Body of pancreas (tissue), 4 donors: ENCODE data around the gene PCOLCE2. TPM values are rescaled to one million over a fixed set of nuclear protein-coding genes. Genes with fewer than 3 reads are reported as not detected.

ENCODE experiments used
- ATAC-seq: fragments of 150-250 bp; one replicate; pipeline ENCODE4 v1.9.1; 2016
- DNase-seq, 4 donors: peaks; one replicate each; pipeline ENCODE4 v3.0.0-alpha.2; 2019
- H3K27ac ChIP-seq, 4 donors: fragments of 200-600 bp; sonication (generic); 1 replicate in 3 of 4; 2 replicates in 1 of 4; pipeline versions ENCODE4 v1.5.1 to v1.6.1; 2016 to 2019; ENCODE audit warnings: mild to moderate bottlenecking in 1 of 4, mixed read lengths in 1 of 4, moderate library complexity in 1 of 4
- H3K27me3 ChIP-seq, 2 donors: fragments of 200-600 bp; sonication (generic); one replicate each; pipeline ENCODE4 v1.6.0; 2016; ENCODE audit warnings: mild to moderate bottlenecking in 1 of 2
- H3K36me3 ChIP-seq, 2 donors: fragments of 200-600 bp; sonication (generic); replicated peaks in 1 of 2; 2 replicates each; pipeline ENCODE4 v1.5.1; 2016; ENCODE audit warnings: low read depth in 2 of 2; ENCODE audit not compliant: insufficient read depth in 1 of 2
- H3K4me1 ChIP-seq: fragments of 200-600 bp; sonication (generic); one replicate; pipeline ENCODE4 v1.6.0; 2016
- H3K4me3 ChIP-seq, 2 donors: fragments of 200-600 bp; sonication (generic); 1 replicate in 1 of 2; 2 replicates in 1 of 2; pipeline ENCODE4 v1.5.1; 2016 to 2019
- H3K9me3 ChIP-seq, 3 donors: fragments of 200-600 bp; sonication (generic); 1 replicate in 2 of 3; 2 replicates in 1 of 3; pipeline ENCODE4 v1.5.1; 2016
- POLR2A ChIP-seq, 3 donors: fragments of 450-650 bp; IDR thresholded peaks; one replicate each; pipeline ENCODE4 v1.6.1; 2016; ENCODE audit warnings: antibody characterized with exemption in 3 of 3, mild to moderate bottlenecking in 2 of 3
- WGBS, 2 donors: methylation state at CpG; one replicate each; pipeline ENCODE4 v1.1.5; 2017; 5-methylcytosine and 5-hydroxymethylcytosine counted together
- intact Hi-C: fragments of 100-400 bp; cut with DNase I; formaldehyde crosslinking; loops from one replicate; pipeline ENCODE4 v1.15.1; 2023
- total RNA-seq, 2 donors: library from RNA; depleted of rRNA; stranded (reverse); fragments of >200 nt; gene quantifications; one replicate each; pipeline ENCODE4 v1.1.0, GENCODE V29; 2016
- TF ChIP-seq, protein P1 (sequence below), 7 experiments: fragments of 450-650 bp in 4 of 7; fragments of 200-600 bp in 3 of 7; sonication (generic) in 3 of 7; IDR thresholded peaks; one replicate each; pipeline ENCODE4 v1.5.1; 2016 to 2019; ENCODE audit warnings: antibody characterized with exemption in 7 of 7

The PCOLCE2 gene
- total RNA-seq, 2 donors from 2014 or later, result 1.6 to 41.5 TPM

- intact Hi-C loops, result no loop called here
- 24 to 37% methylated on average over 1 of the region's 1 CpG for WGBS, 2 donors
These were observed 8.1 kb upstream of the PCOLCE2 start for GRCh38 chr3:142896996-142897395.

DNA sequence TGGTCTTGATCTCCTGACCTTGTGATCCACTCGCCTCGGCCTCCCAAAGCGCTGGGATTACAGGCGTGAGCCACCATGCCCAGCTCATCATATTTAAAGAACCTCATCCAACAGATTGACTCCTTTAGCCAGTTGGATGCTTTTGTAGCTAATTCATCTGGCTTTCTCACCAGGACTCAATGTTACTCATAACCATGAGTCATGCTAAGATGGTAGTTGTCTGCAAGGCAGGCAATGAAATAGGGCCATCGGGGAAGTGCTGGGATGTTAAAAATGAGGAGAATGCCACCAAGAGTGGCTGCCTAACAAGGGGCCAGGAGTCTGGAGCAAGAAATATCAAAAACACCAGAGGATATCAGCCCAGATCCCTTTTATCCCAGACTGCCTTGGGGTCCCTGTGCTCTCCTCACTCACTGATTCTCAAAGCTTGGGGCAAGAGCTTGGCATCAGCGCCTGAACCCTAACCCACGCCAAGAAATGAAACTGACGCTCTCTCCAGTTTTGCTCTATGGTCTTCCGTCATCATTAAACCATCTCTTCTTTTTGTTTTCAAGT lies 7.4 kb upstream of the PCOLCE2 start:
- ATAC-seq (no peak), DNase-seq (no peak)
- no peak overlapping the region for H3K27ac ChIP-seq
- no peaks in the 10 kb centered on the region for H3K36me3 ChIP-seq
- H3K27me3 ChIP-seq, result no peaks in the 10 kb centered on the region
- no peak overlapping the region for H3K4me3 ChIP-seq
- intact Hi-C loops, result no loop called here
- WGBS, 2 donors, result 86 to 94% methylated on average over 9 of the region's 9 CpGs
- no peaks in the 10 kb centered on the region for H3K9me3 ChIP-seq
- TF ChIP-seq, protein P1, sequence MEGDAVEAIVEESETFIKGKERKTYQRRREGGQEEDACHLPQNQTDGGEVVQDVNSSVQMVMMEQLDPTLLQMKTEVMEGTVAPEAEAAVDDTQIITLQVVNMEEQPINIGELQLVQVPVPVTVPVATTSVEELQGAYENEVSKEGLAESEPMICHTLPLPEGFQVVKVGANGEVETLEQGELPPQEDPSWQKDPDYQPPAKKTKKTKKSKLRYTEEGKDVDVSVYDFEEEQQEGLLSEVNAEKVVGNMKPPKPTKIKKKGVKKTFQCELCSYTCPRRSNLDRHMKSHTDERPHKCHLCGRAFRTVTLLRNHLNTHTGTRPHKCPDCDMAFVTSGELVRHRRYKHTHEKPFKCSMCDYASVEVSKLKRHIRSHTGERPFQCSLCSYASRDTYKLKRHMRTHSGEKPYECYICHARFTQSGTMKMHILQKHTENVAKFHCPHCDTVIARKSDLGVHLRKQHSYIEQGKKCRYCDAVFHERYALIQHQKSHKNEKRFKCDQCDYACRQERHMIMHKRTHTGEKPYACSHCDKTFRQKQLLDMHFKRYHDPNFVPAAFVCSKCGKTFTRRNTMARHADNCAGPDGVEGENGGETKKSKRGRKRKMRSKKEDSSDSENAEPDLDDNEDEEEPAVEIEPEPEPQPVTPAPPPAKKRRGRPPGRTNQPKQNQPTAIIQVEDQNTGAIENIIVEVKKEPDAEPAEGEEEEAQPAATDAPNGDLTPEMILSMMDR (IDR thresholded peaks at IDR 0.05), result no peak
- TF ChIP-seq POLR2A (IDR thresholded peaks at IDR 0.05), result no peak
- no peaks in the 10 kb centered on the region for H3K4me1 ChIP-seq

More at GRCh38 chr3:142896996-142897395, 8.1 kb upstream of the PCOLCE2 start:
- H3K4me1 ChIP-seq, result no peaks in the 10 kb centered on the region
- H3K9me3 ChIP-seq, result no peaks in the 10 kb centered on the region
- no peaks in the 10 kb centered on the region for H3K36me3 ChIP-seq
- ATAC-seq (no peak), DNase-seq (no peak)
- H3K4me3 ChIP-seq, result no peak overlapping the region
- TF ChIP-seq POLR2A (IDR thresholded peaks at IDR 0.05), result no peak
- TF ChIP-seq, protein P1 (IDR thresholded peaks at IDR 0.05), result no peak
- no peaks in the 10 kb centered on the region for H3K27me3 ChIP-seq
- H3K27ac ChIP-seq, result no peak overlapping the region

GRCh38 chr3:142894493-142894892 lies 5.6 kb upstream of the PCOLCE2 start:
- no peak for TF ChIP-seq POLR2A (IDR thresholded peaks at IDR 0.05)
- TF ChIP-seq, protein P1 (IDR thresholded peaks at IDR 0.05), result no peak
- DNase-seq, result no peak
- WGBS, 2 donors, result 65 to 72% methylated on average over 3 of the region's 3 CpGs
- H3K27me3 ChIP-seq, result peaks cover 0 to 6% of the 10 kb centered on the region in 2 donors
- H3K4me1 ChIP-seq, result peaks cover under 1% of the 10 kb centered on the region
- no peaks in the 10 kb centered on the region for H3K9me3 ChIP-seq
- no peak overlapping the region for H3K4me3 ChIP-seq
- H3K27ac ChIP-seq, result no peak overlapping the region
- no peaks in the 10 kb centered on the region for H3K36me3 ChIP-seq
- intact Hi-C loops, result no loop called here
- no peak for ATAC-seq

GRCh38 chr3:142892714-142893113 lies 3.8 kb upstream of the PCOLCE2 start:
- TF ChIP-seq, protein P1 (IDR thresholded peaks at IDR 0.05), result no peak
- TF ChIP-seq POLR2A (IDR thresholded peaks at IDR 0.05), result no peak
- Histone ChIP-seq H3K27me3 (peaks cover 0 to 19% of the 10 kb centered on the region in 2 donors), H3K9me3 (no peaks in the 10 kb centered on the region), H3K36me3 (no peaks in the 10 kb centered on the region), H3K27ac (no peak overlapping the region), H3K4me3 (no peak overlapping the region), H3K4me1 (peaks cover 16% of the 10 kb centered on the region)
- intact Hi-C loops, result no loop called here
- DNase-seq, result no peak
- ATAC-seq, result no peak
- WGBS, 2 donors, result 88 to 93% methylated on average over 2 of the region's 2 CpGs

DNA sequence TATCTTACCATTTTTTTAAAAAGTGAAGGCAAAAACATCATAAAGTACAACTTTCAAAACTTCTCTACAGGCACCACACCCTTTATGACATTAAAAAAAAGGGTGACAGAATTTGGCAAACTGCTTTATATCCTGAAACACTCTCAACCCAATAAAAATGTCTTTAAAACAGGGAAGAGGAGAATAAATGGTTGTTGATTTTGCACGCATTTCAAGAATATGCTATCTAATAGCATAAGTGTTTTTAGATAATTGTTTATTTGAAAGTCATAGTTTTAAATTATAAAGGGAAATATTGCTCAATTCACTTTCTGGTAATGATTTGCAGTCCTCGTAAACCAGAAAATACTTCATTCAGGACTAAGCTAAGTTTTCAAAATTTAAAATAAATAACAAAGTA lies 1.7 kb upstream of the PCOLCE2 start:
- Histone ChIP-seq H3K4me3 (no peak overlapping the region), H3K4me1 (peaks cover 16% of the 10 kb centered on the region), H3K27ac (no peak overlapping the region), H3K9me3 (no peaks in the 10 kb centered on the region), H3K36me3 (no peaks in the 10 kb centered on the region), H3K27me3 (peaks cover 0 to 20% of the 10 kb centered on the region in 2 donors)
- WGBS, 2 donors, result 69 to 70% methylated on average over 2 of the region's 2 CpGs
- TF ChIP-seq POLR2A (IDR thresholded peaks at IDR 0.05), result no peak
- TF ChIP-seq, protein P1 (IDR thresholded peaks at IDR 0.05), result no peak
- no peak for ATAC-seq
- intact Hi-C loops, result no loop called here
- no peak for DNase-seq
